Esophagus squamous epithelium (tissue), 5 donors: ENCODE measurements around the gene IL21R. TPM values are rescaled to one million over a fixed set of nuclear protein-coding genes. Genes with fewer than 3 reads are reported as not detected.
"Not testable (repeated sequence)": the region's sequence is repeated elsewhere in the genome, so short reads cannot be mapped to it uniquely, and the experiment has no call there.

Source experiments
- DNase-seq: peaks from one replicate; lab custom pipeline; 2025; lab: John Stamatoyannopoulos, UW
- H3K27ac ChIP-seq, 4 donors: fragments of 200-600 bp; sonication (generic); one replicate each; pipeline ENCODE4 v1.5.1; 2016 to 2019; ENCODE audit warnings: mild to moderate bottlenecking in 1 of 4
- H3K27me3 ChIP-seq, 4 donors: fragments of 200-600 bp; sonication (generic); 1 replicate in 3 of 4; 2 replicates in 1 of 4; pipeline versions ENCODE4 v1.5.1 to v1.6.0; 2017 to 2021; ENCODE audit warnings: antibody characterized with exemption in 1 of 4
- H3K36me3 ChIP-seq, 3 donors: fragments of 200-600 bp; sonication (generic); one replicate each; pipeline ENCODE4 v1.5.1; 2016 to 2019
- H3K4me1 ChIP-seq, 3 donors: fragments of 200-600 bp; sonication (generic); one replicate each; pipeline ENCODE4 v1.5.1; 2017 to 2019
- H3K4me3 ChIP-seq, 4 donors: fragments of 200-600 bp; sonication (generic); 1 replicate in 3 of 4; 2 replicates in 1 of 4; pipeline ENCODE4 v1.5.1; 2016 to 2019; ENCODE audit warnings: mild to moderate bottlenecking in 2 of 4, moderate library complexity in 1 of 4
- H3K9me3 ChIP-seq, 3 donors: fragments of 200-600 bp; sonication (generic); one replicate each; pipeline ENCODE4 v1.5.1; 2016 to 2019
- CTCF ChIP-seq, 6 experiments: fragments of 450-650 bp in 4 of 6; fragments of 200-600 bp in 2 of 6; sonication (generic) in 2 of 6; IDR thresholded peaks; one replicate each; pipeline ENCODE4 v1.5.1; 2016 to 2019; ENCODE audit warnings: antibody characterized with exemption in 6 of 6, mild to moderate bottlenecking in 4 of 6, moderate library complexity in 4 of 6
- POLR2A ChIP-seq, 4 donors: fragments of 450-650 bp; IDR thresholded peaks; one replicate each; pipeline ENCODE4 v1.6.1; 2017; ENCODE audit warnings: antibody characterized with exemption in 4 of 4, mild to moderate bottlenecking in 4 of 4, moderate library complexity in 3 of 4
- WGBS, 2 donors: methylation state at CpG; one replicate each; pipeline ENCODE4 v1.1.5; 2018; 5-methylcytosine and 5-hydroxymethylcytosine counted together
- intact Hi-C: fragments of 100-400 bp; cut with DNase I; formaldehyde crosslinking; loops from one replicate; pipeline ENCODE4 v1.15.0; 2022
- total RNA-seq, 4 donors: library from RNA; depleted of rRNA; stranded (reverse); fragments of >200 nt; gene quantifications; one replicate each; pipeline ENCODE4 v1.1.0, GENCODE V29; 2016
- donor health status: DM: yes; HTN: yes; CAD: no.

IL21R gene
- total RNA-seq, 4 donors from 2014 or later, result 0.23 to 1.2 (median 0.39) TPM

GRCh38 chr16:27429981-27430441, 28.0 kb downstream of the IL21R start:
- H3K4me1 ChIP-seq, result peaks cover 0 to 6% (median 3%) of the 10 kb centered on the region in 3 donors
- no peaks in the 10 kb centered on the region for H3K36me3 ChIP-seq
- intact Hi-C loops, result no loop called here
- no peaks in the 10 kb centered on the region for H3K9me3 ChIP-seq
- no peak for TF ChIP-seq CTCF (IDR thresholded peaks at IDR 0.05)
- TF ChIP-seq POLR2A (IDR thresholded peaks at IDR 0.05), result no peak
- WGBS, 2 donors, result 71 to 76% methylated on average over 6 to 8 of the region's 16 CpGs
- H3K27ac ChIP-seq, result no peak overlapping the region
- H3K27me3 ChIP-seq, result peaks cover 0 to 37% (median 0%) of the 10 kb centered on the region in 4 donors
- no peak overlapping the region for H3K4me3 ChIP-seq
- no peak for DNase-seq

- WGBS, 2 donors, result 64 to 83% methylated on average over 5 of the region's 7 CpGs
- Histone ChIP-seq H3K9me3 (no peaks in the 10 kb centered on the region), H3K4me3 (no peak overlapping the region), H3K36me3 (no peaks in the 10 kb centered on the region), H3K4me1 (peaks cover 0 to 6% (median 3%) of the 10 kb centered on the region in 3 donors), H3K27ac (no peak overlapping the region), H3K27me3 (peaks cover 0 to 37% (median 0%) of the 10 kb centered on the region in 4 donors)
- TF ChIP-seq POLR2A (IDR thresholded peaks at IDR 0.05) (no peak), CTCF (IDR thresholded peaks at IDR 0.05) (no peak)
- intact Hi-C loops, result no loop called here
- no peak for DNase-seq
These were observed 28.5 kb downstream of the IL21R start for GRCh38 chr16:27430512-27430911.

GRCh38 chr16:27430923-27431484, 29.0 kb downstream of the IL21R start:
- Histone ChIP-seq H3K27ac (no peak overlapping the region), H3K4me3 (no peak overlapping the region), H3K9me3 (no peaks in the 10 kb centered on the region), H3K36me3 (no peaks in the 10 kb centered on the region), H3K4me1 (peaks cover 0 to 6% (median 3%) of the 10 kb centered on the region in 3 donors), H3K27me3 (peaks cover 0 to 37% (median 0%) of the 10 kb centered on the region in 4 donors)
- no peak for DNase-seq
- intact Hi-C loops, result no loop called here
- WGBS, 2 donors, result 54 to 61% methylated on average over 5 to 6 of the region's 10 CpGs
- no peak for TF ChIP-seq POLR2A (IDR thresholded peaks at IDR 0.05)
- TF ChIP-seq CTCF (IDR thresholded peaks at IDR 0.05), result no peak

GRCh38 chr16:27431773-27432532, 30.0 kb downstream of the IL21R start:
- WGBS, 2 donors, result 59 to 69% methylated on average over 13 of the region's 15 CpGs
- Histone ChIP-seq H3K4me3 (no peak overlapping the region), H3K27me3 (peaks cover 0 to 36% (median 0%) of the 10 kb centered on the region in 4 donors), H3K27ac (no peak overlapping the region), H3K36me3 (no peaks in the 10 kb centered on the region), H3K9me3 (no peaks in the 10 kb centered on the region), H3K4me1 (peaks cover 0 to 3% (median 0%) of the 10 kb centered on the region in 3 donors)
- no peak for TF ChIP-seq CTCF (IDR thresholded peaks at IDR 0.05)
- no peak for TF ChIP-seq POLR2A (IDR thresholded peaks at IDR 0.05)
- DNase-seq, result no peak
- intact Hi-C loops, result no loop called here

GRCh38 chr16:27432558-27432957, 30.6 kb downstream of the IL21R start:
- peaks cover 0 to 3% (median 0%) of the 10 kb centered on the region in 3 donors for H3K4me1 ChIP-seq
- H3K27ac ChIP-seq, result no peak overlapping the region
- TF ChIP-seq CTCF (IDR thresholded peaks at IDR 0.05) (no peak), POLR2A (IDR thresholded peaks at IDR 0.05) (no peak)
- no peaks in the 10 kb centered on the region for H3K36me3 ChIP-seq
- no peak overlapping the region for H3K4me3 ChIP-seq
- 14 to 20% methylated on average over 1 to 4 of the region's 6 CpGs for WGBS, 2 donors
- H3K27me3 ChIP-seq, result peaks cover 0 to 30% (median 0%) of the 10 kb centered on the region in 4 donors
- intact Hi-C loops, result no loop called here
- no peak for DNase-seq
- H3K9me3 ChIP-seq, result no peaks in the 10 kb centered on the region

- H3K4me3 ChIP-seq, intact Hi-C loops, H3K4me1 ChIP-seq, H3K9me3 ChIP-seq, DNase-seq, H3K36me3 ChIP-seq, H3K27ac ChIP-seq: not testable (repeated sequence)
- 83 to 90% methylated on average over 5 of the region's 5 CpGs for whole genome bisulfite sequencing, 2 donors
- H3K27me3 ChIP-seq, result peaks cover 0 to 28% (median 0%) of the 10 kb centered on the region in 4 donors
These were observed 31.2 kb downstream of the IL21R start for GRCh38 chr16:27433191-27433590.
